NCI-H82 (cell line): ENCODE measurements around the gene WDR62.
A peak's percentile ranks its signal among the peaks of the same experiment; 100 is the strongest.
"Not testable (repeated sequence)": the region's sequence is repeated elsewhere in the genome, so short reads cannot be mapped to it uniquely, and the experiment has no call there.

Experiments
- DNase-seq: peaks from one replicate; lab custom pipeline; 2025; lab: John Stamatoyannopoulos, UW

WDR62 gene

GRCh38 chr19:36110487-36111199 is 55.9 kb downstream of the WDR62 start, which contains the start of gene OVOL3:
TSS of gene OVOL3 (plus strand) at chr19:36111143. CDS start at chr19:36111203, 60 bp downstream.
- no peak for DNase-seq

- peak; percentile 22 for DNase-seq
These were observed 56.5 kb downstream of the WDR62 start for GRCh38 chr19:36111200-36111539.

- no peak for DNase-seq
These were observed 58.0 kb downstream of the WDR62 start for GRCh38 chr19:36112678-36113077.

- DNase-seq, result no peak
These were observed 58.7 kb downstream of the WDR62 start for GRCh38 chr19:36113425-36113824.

- peak; percentile 73 for DNase-seq
These were observed 59.4 kb downstream of the WDR62 start for GRCh38 chr19:36113894-36114720.

- DNase-seq, result peak; percentile 100
These were observed 60.2 kb downstream of the WDR62 start, which contains the start of gene POLR2I for GRCh38 chr19:36114721-36115452. TSS of gene POLR2I (minus strand) at chr19:36114875. CDS start at chr19:36114856, 19 bp downstream.

- DNase-seq, result peak; percentile 78
These were observed 61.0 kb downstream of the WDR62 start, which contains the start of gene TBCB for GRCh38 chr19:36115453-36116343. TSS of gene TBCB (plus strand) at chr19:36115468. CDS start at chr19:36115561, 93 bp downstream.

GRCh38 chr19:36116344-36116637 is 61.6 kb downstream of the WDR62 start:
- DNase-seq, result no peak

GRCh38 chr19:36120092-36120983 is 65.6 kb downstream of the WDR62 start:
- DNase-seq, result no peak

GRCh38 chr19:36120984-36121358 is 66.3 kb downstream of the WDR62 start:
- no peak for DNase-seq

- DNase-seq, result no peak
These were observed 66.9 kb downstream of the WDR62 start for GRCh38 chr19:36121486-36122124.

- no peak for DNase-seq
These were observed 70.9 kb downstream of the WDR62 start for GRCh38 chr19:36125557-36125956.

GRCh38 chr19:36128392-36128736 is 73.7 kb downstream of the WDR62 start:
- peak; percentile 73 for DNase-seq

GRCh38 chr19:36131221-36131620 is 76.5 kb downstream of the WDR62 start:
- DNase-seq, result not testable (repeated sequence)

- not testable (repeated sequence) for DNase-seq
These were observed 80.2 kb downstream of the WDR62 start for GRCh38 chr19:36134867-36135266.

GRCh38 chr19:36136964-36137686 is 82.4 kb downstream of the WDR62 start:
- DNase-seq, result no peak

GRCh38 chr19:36139120-36139472 is 84.4 kb downstream of the WDR62 start:
- DNase-seq, result no peak

GRCh38 chr19:36139473-36140303 is 85.0 kb downstream of the WDR62 start, which contains the start of gene CAPNS1:
TSS of gene CAPNS1 (plus strand) at chr19:36140066. CDS start at chr19:36141012, 946 bp downstream.
- DNase-seq, result peak; percentile 99
